ENCODE measurements around the gene CLEC2A. TPM values are rescaled to one million over a fixed set of nuclear protein-coding genes. Genes with fewer than 3 reads are reported as not detected.

CLEC2A gene
- total RNA-seq, 1 experiment from 2014 or later, result not detected

DNA sequence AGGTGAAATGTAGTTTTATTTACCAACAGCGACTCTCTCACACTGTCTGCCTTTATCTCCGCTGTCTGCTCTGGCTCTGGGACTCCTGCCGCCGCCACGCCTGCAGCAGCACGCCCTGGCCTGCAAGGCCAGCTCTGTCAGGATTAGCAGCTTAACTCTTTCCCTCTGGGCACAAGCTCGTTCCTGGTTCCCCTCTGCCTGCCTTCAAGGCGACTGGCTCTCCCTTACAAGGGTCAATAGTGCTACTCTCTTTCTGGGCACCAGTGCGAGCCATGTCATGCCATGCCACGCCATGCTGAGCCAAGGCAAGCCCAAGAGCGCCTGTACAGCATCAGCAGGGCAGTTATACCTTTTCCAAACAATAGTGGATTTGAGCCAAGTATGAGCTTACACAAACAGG lies 59.4 kb downstream of the CLEC2A start:
- H3K27me3 ChIP-seq (ENCODE audit: insufficient read depth, low read length), result peaks cover 40% of the 10 kb centered on the region
- intact Hi-C loops (cut with micrococcal nuclease), result no loop called here
- no peak for DNase-seq (ENCODE audit: low read depth, low spot score)
- RAD21 ChIA-PET (ENCODE audit: low non-redundant PET in 1 of 2, low total read pairs in 2 of 2, uncharacterized antibody in 2 of 2, unreplicated experiment in 2 of 2), result no interaction called here
- POLR2A ChIA-PET, result no interaction called here
- H2AFZ ChIP-seq (ENCODE audit: low read depth, low read length, poor library complexity, severe bottlenecking), result no peak overlapping the region
- no peaks in the 10 kb centered on the region for H3K79me2 ChIP-seq (ENCODE audit: insufficient read depth, low read length)
- CTCF ChIA-PET, result no interaction called here
- no peak for TF ChIP-seq RAD21 (IDR thresholded peaks at IDR 0.05; ENCODE audit: low read depth)
- no peak for TF ChIP-seq ELF1 (IDR thresholded peaks at IDR 0.05; ENCODE audit: borderline replicate concordance, low read depth)
- no peak for TF ChIP-seq POLR2AphosphoS5 (IDR thresholded peaks at IDR 0.05; ENCODE audit: low read depth, low read length)
- no peak for TF ChIP-seq CEBPB (IDR thresholded peaks at IDR 0.05; ENCODE audit: low read depth)
- TF ChIP-seq SRF (IDR thresholded peaks at IDR 0.05; ENCODE audit: low read depth), result no peak
- TF ChIP-seq POLR2A (IDR thresholded peaks at IDR 0.05; ENCODE audit: borderline replicate concordance, extremely low read depth, insufficient read depth, insufficient read length), result no peak
- TF ChIP-seq, protein P1, sequence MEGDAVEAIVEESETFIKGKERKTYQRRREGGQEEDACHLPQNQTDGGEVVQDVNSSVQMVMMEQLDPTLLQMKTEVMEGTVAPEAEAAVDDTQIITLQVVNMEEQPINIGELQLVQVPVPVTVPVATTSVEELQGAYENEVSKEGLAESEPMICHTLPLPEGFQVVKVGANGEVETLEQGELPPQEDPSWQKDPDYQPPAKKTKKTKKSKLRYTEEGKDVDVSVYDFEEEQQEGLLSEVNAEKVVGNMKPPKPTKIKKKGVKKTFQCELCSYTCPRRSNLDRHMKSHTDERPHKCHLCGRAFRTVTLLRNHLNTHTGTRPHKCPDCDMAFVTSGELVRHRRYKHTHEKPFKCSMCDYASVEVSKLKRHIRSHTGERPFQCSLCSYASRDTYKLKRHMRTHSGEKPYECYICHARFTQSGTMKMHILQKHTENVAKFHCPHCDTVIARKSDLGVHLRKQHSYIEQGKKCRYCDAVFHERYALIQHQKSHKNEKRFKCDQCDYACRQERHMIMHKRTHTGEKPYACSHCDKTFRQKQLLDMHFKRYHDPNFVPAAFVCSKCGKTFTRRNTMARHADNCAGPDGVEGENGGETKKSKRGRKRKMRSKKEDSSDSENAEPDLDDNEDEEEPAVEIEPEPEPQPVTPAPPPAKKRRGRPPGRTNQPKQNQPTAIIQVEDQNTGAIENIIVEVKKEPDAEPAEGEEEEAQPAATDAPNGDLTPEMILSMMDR (IDR thresholded peaks at IDR 0.05 in 2 of 3, conservative IDR thresholded peaks at IDR 0.05 in 1 of 3; ENCODE audit: borderline replicate concordance in 1 of 3, insufficient read depth in 1 of 3, low read depth in 2 of 3, low read length in 2 of 3), result no peak
- no peak for TF ChIP-seq ZFX (IDR thresholded peaks at IDR 0.05)
- TF ChIP-seq, protein P2, sequence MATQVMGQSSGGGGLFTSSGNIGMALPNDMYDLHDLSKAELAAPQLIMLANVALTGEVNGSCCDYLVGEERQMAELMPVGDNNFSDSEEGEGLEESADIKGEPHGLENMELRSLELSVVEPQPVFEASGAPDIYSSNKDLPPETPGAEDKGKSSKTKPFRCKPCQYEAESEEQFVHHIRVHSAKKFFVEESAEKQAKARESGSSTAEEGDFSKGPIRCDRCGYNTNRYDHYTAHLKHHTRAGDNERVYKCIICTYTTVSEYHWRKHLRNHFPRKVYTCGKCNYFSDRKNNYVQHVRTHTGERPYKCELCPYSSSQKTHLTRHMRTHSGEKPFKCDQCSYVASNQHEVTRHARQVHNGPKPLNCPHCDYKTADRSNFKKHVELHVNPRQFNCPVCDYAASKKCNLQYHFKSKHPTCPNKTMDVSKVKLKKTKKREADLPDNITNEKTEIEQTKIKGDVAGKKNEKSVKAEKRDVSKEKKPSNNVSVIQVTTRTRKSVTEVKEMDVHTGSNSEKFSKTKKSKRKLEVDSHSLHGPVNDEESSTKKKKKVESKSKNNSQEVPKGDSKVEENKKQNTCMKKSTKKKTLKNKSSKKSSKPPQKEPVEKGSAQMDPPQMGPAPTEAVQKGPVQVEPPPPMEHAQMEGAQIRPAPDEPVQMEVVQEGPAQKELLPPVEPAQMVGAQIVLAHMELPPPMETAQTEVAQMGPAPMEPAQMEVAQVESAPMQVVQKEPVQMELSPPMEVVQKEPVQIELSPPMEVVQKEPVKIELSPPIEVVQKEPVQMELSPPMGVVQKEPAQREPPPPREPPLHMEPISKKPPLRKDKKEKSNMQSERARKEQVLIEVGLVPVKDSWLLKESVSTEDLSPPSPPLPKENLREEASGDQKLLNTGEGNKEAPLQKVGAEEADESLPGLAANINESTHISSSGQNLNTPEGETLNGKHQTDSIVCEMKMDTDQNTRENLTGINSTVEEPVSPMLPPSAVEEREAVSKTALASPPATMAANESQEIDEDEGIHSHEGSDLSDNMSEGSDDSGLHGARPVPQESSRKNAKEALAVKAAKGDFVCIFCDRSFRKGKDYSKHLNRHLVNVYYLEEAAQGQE (IDR thresholded peaks at IDR 0.05; ENCODE audit: low read depth), result no peak
- TF ChIP-seq YY1 (IDR thresholded peaks at IDR 0.05; ENCODE audit: extremely low read depth, insufficient replicate concordance, low read depth, low read length), result no peak
- TF ChIP-seq EZH2phosphoT487 (IDR thresholded peaks at IDR 0.05; ENCODE audit: borderline replicate concordance), result no peak
- TF ChIP-seq TCF7L2 (IDR thresholded peaks at IDR 0.05; ENCODE audit: borderline replicate concordance, extremely low read depth, insufficient read depth, insufficient read length), result no peak
- TF ChIP-seq, protein P3, sequence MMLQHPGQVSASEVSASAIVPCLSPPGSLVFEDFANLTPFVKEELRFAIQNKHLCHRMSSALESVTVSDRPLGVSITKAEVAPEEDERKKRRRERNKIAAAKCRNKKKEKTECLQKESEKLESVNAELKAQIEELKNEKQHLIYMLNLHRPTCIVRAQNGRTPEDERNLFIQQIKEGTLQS (IDR thresholded peaks at IDR 0.05), result no peak
- no peak for TF ChIP-seq JUND (IDR thresholded peaks at IDR 0.05)
- TF ChIP-seq EGR1 (IDR thresholded peaks at IDR 0.05; ENCODE audit: low read depth), result no peak
- TF ChIP-seq ZNF274 (IDR thresholded peaks at IDR 0.05; ENCODE audit: low read depth, low read length), result no peak
- no peaks in the 10 kb centered on the region for H3K4me1 ChIP-seq (ENCODE audit: control insufficient read depth in 1 of 2, insufficient read depth in 2 of 2, low read length in 2 of 2)
- no TSS peak for BruUV-seq (replicated peaks)
- H3K4me3 ChIP-seq (replicated peaks in 1 of 2; ENCODE audit: low read depth in 1 of 2, low read length in 2 of 2), result no peak overlapping the region
- no peaks in the 10 kb centered on the region for H3K9me2 ChIP-seq (ENCODE audit: insufficient read depth)
- H4K20me1 ChIP-seq (ENCODE audit: insufficient read depth), result no peaks in the 10 kb centered on the region; the same call in 1 of the 2 replicates
- no peak overlapping the region for H3K9ac ChIP-seq (ENCODE audit: low read length)
- no peak overlapping the region for H3K4me2 ChIP-seq (ENCODE audit: low read length)
- no peaks in the 10 kb centered on the region for H3K9me3 ChIP-seq (ENCODE audit: control insufficient read depth in 1 of 2, insufficient read depth in 1 of 2, low read depth in 1 of 2, low read length in 2 of 2)
- no peak for ATAC-seq
- no peaks in the 10 kb centered on the region for H3K36me3 ChIP-seq (ENCODE audit: control insufficient read depth in 1 of 2, insufficient read depth in 2 of 2, low read length in 2 of 2)
- H3K27ac ChIP-seq (ENCODE audit: low read depth, low read length), result no peak overlapping the region
